ENCODE measurements around the gene SLC22A23.

Gene SLC22A23

GRCh38 chr6:3418496-3419060, 38.3 kb downstream of the SLC22A23 start:
- TF ChIP-seq CREB1 (IDR thresholded peaks at IDR 0.05; ENCODE audit: low read depth) = no peak
- no peak for TF ChIP-seq EP300 (IDR thresholded peaks at IDR 0.05; ENCODE audit: borderline replicate concordance)
- TF ChIP-seq ZBTB7A (IDR thresholded peaks at IDR 0.05; ENCODE audit: low read depth) = no peak
- no peak for TF ChIP-seq EGR1 (IDR thresholded peaks at IDR 0.05)
- no peak for TF ChIP-seq TCF12 (IDR thresholded peaks at IDR 0.05; ENCODE audit: low read depth)
- TF ChIP-seq NFIC (IDR thresholded peaks at IDR 0.05) = no peak
- no peak for TF ChIP-seq RAD21 (IDR thresholded peaks at IDR 0.05; ENCODE audit: low read depth)
- TF ChIP-seq USF1 (IDR thresholded peaks at IDR 0.05) = no peak
- no peak for TF ChIP-seq TAF1 (IDR thresholded peaks at IDR 0.05; ENCODE audit: low read depth)
- TF ChIP-seq CEBPB (IDR thresholded peaks at IDR 0.05) = no peak
- no peak for TF ChIP-seq YY1 (IDR thresholded peaks at IDR 0.05; ENCODE audit: low read depth)
- TF ChIP-seq REST (IDR thresholded peaks at IDR 0.05; ENCODE audit: low read depth) = no peak
- no peak for TF ChIP-seq FOXM1 (IDR thresholded peaks at IDR 0.05; ENCODE audit: borderline replicate concordance, low read depth)
- TF ChIP-seq TEAD4 (IDR thresholded peaks at IDR 0.05) = no peak
- TF ChIP-seq MAX (IDR thresholded peaks at IDR 0.05) = no peak

GRCh38 chr6:3417473-3417872, 39.4 kb downstream of the SLC22A23 start:
- TF ChIP-seq FOXM1 (IDR thresholded peaks at IDR 0.05; ENCODE audit: borderline replicate concordance, low read depth) (no peak), REST (IDR thresholded peaks at IDR 0.05; ENCODE audit: low read depth) (no peak), CREB1 (IDR thresholded peaks at IDR 0.05; ENCODE audit: low read depth) (no peak)

- TF ChIP-seq RAD21 (IDR thresholded peaks at IDR 0.05; ENCODE audit: low read depth) (no peak), TEAD4 (IDR thresholded peaks at IDR 0.05) (no peak), USF1 (IDR thresholded peaks at IDR 0.05) (no peak), TCF12 (IDR thresholded peaks at IDR 0.05; ENCODE audit: low read depth) (no peak), CEBPB (IDR thresholded peaks at IDR 0.05) (no peak), FOXM1 (IDR thresholded peaks at IDR 0.05; ENCODE audit: borderline replicate concordance, low read depth) (no peak), MAX (IDR thresholded peaks at IDR 0.05) (no peak), ZBTB7A (IDR thresholded peaks at IDR 0.05; ENCODE audit: low read depth) (no peak), EGR1 (IDR thresholded peaks at IDR 0.05) (no peak), YY1 (IDR thresholded peaks at IDR 0.05; ENCODE audit: low read depth) (no peak), CREB1 (IDR thresholded peaks at IDR 0.05; ENCODE audit: low read depth) (no peak), EP300 (IDR thresholded peaks at IDR 0.05; ENCODE audit: borderline replicate concordance) (no peak), TAF1 (IDR thresholded peaks at IDR 0.05; ENCODE audit: low read depth) (no peak), NFIC (IDR thresholded peaks at IDR 0.05) (no peak), REST (IDR thresholded peaks at IDR 0.05; ENCODE audit: low read depth) (no peak)
These were observed 41.4 kb downstream of the SLC22A23 start for GRCh38 chr6:3415490-3415889.

GRCh38 chr6:3415082-3415453, 41.8 kb downstream of the SLC22A23 start:
- no peak for TF ChIP-seq EP300 (IDR thresholded peaks at IDR 0.05; ENCODE audit: borderline replicate concordance)
- TF ChIP-seq TCF12 (IDR thresholded peaks at IDR 0.05; ENCODE audit: low read depth) = no peak
- no peak for TF ChIP-seq TEAD4 (IDR thresholded peaks at IDR 0.05)
- no peak for TF ChIP-seq NFIC (IDR thresholded peaks at IDR 0.05)
- TF ChIP-seq TAF1 (IDR thresholded peaks at IDR 0.05; ENCODE audit: low read depth) = no peak
- no peak for TF ChIP-seq FOXM1 (IDR thresholded peaks at IDR 0.05; ENCODE audit: borderline replicate concordance, low read depth)
- TF ChIP-seq YY1 (IDR thresholded peaks at IDR 0.05; ENCODE audit: low read depth) = no peak
- TF ChIP-seq ZBTB7A (IDR thresholded peaks at IDR 0.05; ENCODE audit: low read depth) = no peak
- TF ChIP-seq REST (IDR thresholded peaks at IDR 0.05; ENCODE audit: low read depth) = no peak
- TF ChIP-seq CEBPB (IDR thresholded peaks at IDR 0.05) = no peak
- TF ChIP-seq USF1 (IDR thresholded peaks at IDR 0.05) = no peak
- no peak for TF ChIP-seq EGR1 (IDR thresholded peaks at IDR 0.05)
- TF ChIP-seq RAD21 (IDR thresholded peaks at IDR 0.05; ENCODE audit: low read depth) = no peak
- TF ChIP-seq MAX (IDR thresholded peaks at IDR 0.05) = no peak
- TF ChIP-seq CREB1 (IDR thresholded peaks at IDR 0.05; ENCODE audit: low read depth) = no peak
